ENCODE data around the gene SIGLEC11. TPM values are rescaled to one million over a fixed set of nuclear protein-coding genes. Genes with fewer than 3 reads are reported as not detected.
A peak's percentile ranks its signal among the peaks of the same experiment; 100 is the strongest.

The SIGLEC11 gene
- total and polyA plus RNA-seq, 2 experiments from 2014 or later, result not detected

GRCh38 chr19:49931293-49932040 is 29.5 kb downstream of the SIGLEC11 start:
- peaks cover 32% of the 10 kb centered on the region for H3K79me2 ChIP-seq (replicated peaks; ENCODE audit: insufficient read depth)
- no peak overlapping the region for H2AFZ ChIP-seq
- peaks cover 14% of the 10 kb centered on the region for H3K9me3 Mint-ChIP-seq
- H3F3A ChIP-seq (replicated peaks; ENCODE audit: low read depth), result no peaks in the 10 kb centered on the region; the same call in 1 of the 2 replicates
- peaks cover 10% of the 10 kb centered on the region for H3K4me1 ChIP-seq (ENCODE audit: insufficient read depth)
- ATAC-seq (no peak), DNase-seq (ENCODE audit: low spot score) (no peak)
- H3K4me3 Mint-ChIP-seq, result peak overlapping the region; percentile 29
- H3K4me3 ChIP-seq, result no peak overlapping the region
- H3K27ac Mint-ChIP-seq, result no peak overlapping the region
- H3K36me3 ChIP-seq (ENCODE audit: insufficient read depth), result peaks cover 4% of the 10 kb centered on the region; the same call in 1 of the 2 replicates
- TF ChIP-seq ETS1 (IDR thresholded peaks at IDR 0.05) (no peak), ZNF114 (CRISPR knock-in tag; IDR thresholded peaks at IDR 0.05) (no peak), STAT1 (IDR thresholded peaks at IDR 0.05; ENCODE audit: unreplicated experiment) (no peak), CREB1 (CRISPR knock-in tag; IDR thresholded peaks at IDR 0.05; ENCODE audit: low read depth) (no peak), NANOG (IDR thresholded peaks at IDR 0.05; ENCODE audit: borderline replicate concordance) (no peak), CTCF (conservative IDR thresholded peaks at IDR 0.05; ENCODE audit: low read depth in 2 of 2) (no peak)
- TF ChIP-seq, protein P1, sequence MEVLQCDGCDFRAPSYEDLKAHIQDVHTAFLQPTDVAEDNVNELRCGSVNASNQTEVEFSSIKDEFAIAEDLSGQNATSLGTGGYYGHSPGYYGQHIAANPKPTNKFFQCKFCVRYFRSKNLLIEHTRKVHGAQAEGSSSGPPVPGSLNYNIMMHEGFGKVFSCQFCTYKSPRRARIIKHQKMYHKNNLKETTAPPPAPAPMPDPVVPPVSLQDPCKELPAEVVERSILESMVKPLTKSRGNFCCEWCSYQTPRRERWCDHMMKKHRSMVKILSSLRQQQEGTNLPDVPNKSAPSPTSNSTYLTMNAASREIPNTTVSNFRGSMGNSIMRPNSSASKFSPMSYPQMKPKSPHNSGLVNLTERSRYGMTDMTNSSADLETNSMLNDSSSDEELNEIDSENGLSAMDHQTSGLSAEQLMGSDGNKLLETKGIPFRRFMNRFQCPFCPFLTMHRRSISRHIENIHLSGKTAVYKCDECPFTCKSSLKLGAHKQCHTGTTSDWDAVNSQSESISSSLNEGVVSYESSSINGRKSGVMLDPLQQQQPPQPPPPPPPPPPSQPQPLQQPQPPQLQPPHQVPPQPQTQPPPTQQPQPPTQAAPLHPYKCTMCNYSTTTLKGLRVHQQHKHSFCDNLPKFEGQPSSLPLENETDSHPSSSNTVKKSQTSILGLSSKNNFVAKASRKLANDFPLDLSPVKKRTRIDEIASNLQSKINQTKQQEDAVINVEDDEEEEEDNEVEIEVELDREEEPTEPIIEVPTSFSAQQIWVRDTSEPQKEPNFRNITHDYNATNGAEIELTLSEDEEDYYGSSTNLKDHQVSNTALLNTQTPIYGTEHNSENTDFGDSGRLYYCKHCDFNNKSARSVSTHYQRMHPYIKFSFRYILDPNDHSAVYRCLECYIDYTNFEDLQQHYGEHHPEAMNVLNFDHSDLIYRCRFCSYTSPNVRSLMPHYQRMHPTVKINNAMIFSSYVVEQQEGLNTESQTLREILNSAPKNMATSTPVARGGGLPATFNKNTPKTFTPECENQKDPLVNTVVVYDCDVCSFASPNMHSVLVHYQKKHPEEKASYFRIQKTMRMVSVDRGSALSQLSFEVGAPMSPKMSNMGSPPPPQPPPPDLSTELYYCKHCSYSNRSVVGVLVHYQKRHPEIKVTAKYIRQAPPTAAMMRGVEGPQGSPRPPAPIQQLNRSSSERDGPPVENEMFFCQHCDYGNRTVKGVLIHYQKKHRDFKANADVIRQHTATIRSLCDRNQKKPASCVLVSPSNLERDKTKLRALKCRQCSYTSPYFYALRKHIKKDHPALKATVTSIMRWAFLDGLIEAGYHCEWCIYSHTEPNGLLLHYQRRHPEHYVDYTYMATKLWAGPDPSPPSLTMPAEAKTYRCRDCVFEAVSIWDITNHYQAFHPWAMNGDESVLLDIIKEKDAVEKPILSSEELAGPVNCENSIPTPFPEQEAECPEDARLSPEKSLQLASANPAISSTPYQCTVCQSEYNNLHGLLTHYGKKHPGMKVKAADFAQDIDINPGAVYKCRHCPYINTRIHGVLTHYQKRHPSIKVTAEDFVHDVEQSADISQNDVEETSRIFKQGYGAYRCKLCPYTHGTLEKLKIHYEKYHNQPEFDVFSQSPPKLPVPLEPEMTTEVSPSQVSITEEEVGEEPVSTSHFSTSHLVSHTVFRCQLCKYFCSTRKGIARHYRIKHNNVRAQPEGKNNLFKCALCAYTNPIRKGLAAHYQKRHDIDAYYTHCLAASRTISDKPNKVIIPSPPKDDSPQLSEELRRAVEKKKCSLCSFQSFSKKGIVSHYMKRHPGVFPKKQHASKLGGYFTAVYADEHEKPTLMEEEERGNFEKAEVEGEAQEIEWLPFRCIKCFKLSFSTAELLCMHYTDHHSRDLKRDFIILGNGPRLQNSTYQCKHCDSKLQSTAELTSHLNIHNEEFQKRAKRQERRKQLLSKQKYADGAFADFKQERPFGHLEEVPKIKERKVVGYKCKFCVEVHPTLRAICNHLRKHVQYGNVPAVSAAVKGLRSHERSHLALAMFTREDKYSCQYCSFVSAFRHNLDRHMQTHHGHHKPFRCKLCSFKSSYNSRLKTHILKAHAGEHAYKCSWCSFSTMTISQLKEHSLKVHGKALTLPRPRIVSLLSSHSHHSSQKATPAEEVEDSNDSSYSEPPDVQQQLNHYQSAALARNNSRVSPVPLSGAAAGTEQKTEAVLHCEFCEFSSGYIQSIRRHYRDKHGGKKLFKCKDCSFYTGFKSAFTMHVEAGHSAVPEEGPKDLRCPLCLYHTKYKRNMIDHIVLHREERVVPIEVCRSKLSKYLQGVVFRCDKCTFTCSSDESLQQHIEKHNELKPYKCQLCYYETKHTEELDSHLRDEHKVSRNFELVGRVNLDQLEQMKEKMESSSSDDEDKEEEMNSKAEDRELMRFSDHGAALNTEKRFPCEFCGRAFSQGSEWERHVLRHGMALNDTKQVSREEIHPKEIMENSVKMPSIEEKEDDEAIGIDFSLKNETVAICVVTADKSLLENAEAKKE (CRISPR knock-in tag; IDR thresholded peaks at IDR 0.05), result no peak
- TF ChIP-seq, protein P2, sequence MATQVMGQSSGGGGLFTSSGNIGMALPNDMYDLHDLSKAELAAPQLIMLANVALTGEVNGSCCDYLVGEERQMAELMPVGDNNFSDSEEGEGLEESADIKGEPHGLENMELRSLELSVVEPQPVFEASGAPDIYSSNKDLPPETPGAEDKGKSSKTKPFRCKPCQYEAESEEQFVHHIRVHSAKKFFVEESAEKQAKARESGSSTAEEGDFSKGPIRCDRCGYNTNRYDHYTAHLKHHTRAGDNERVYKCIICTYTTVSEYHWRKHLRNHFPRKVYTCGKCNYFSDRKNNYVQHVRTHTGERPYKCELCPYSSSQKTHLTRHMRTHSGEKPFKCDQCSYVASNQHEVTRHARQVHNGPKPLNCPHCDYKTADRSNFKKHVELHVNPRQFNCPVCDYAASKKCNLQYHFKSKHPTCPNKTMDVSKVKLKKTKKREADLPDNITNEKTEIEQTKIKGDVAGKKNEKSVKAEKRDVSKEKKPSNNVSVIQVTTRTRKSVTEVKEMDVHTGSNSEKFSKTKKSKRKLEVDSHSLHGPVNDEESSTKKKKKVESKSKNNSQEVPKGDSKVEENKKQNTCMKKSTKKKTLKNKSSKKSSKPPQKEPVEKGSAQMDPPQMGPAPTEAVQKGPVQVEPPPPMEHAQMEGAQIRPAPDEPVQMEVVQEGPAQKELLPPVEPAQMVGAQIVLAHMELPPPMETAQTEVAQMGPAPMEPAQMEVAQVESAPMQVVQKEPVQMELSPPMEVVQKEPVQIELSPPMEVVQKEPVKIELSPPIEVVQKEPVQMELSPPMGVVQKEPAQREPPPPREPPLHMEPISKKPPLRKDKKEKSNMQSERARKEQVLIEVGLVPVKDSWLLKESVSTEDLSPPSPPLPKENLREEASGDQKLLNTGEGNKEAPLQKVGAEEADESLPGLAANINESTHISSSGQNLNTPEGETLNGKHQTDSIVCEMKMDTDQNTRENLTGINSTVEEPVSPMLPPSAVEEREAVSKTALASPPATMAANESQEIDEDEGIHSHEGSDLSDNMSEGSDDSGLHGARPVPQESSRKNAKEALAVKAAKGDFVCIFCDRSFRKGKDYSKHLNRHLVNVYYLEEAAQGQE (IDR thresholded peaks at IDR 0.05; ENCODE audit: unreplicated experiment), result no peak
- H3K27me3 Mint-ChIP-seq (ENCODE audit: insufficient read depth, low read depth, poor library complexity), result peaks cover 23% of the 10 kb centered on the region
- H3K9me2 ChIP-seq (ENCODE audit: insufficient read depth), result no peaks in the 10 kb centered on the region
- no peak overlapping the region for H3K27ac ChIP-seq (ENCODE audit: low read depth)
- H3K4me1 Mint-ChIP-seq, result peaks cover 20% of the 10 kb centered on the region
- no peak overlapping the region for H3K4me2 ChIP-seq
- peaks cover 15% of the 10 kb centered on the region for H4K20me1 ChIP-seq (replicated peaks; ENCODE audit: insufficient read depth)
- H3K27me3 ChIP-seq (ENCODE audit: insufficient read depth), result no peaks in the 10 kb centered on the region
- peaks cover 58% of the 10 kb centered on the region for H3K36me3 Mint-ChIP-seq (ENCODE audit: low read depth)
